ENCODE measurements around the gene IPO7.

- peak; percentile 90 for TF ChIP-seq POLR2AphosphoS5 (IDR thresholded peaks at IDR 0.05; ENCODE audit: low read depth, low read length)
- peak; percentile 84 for TF ChIP-seq POLR2A (IDR thresholded peaks at IDR 0.05; ENCODE audit: low read depth, low read length)
- no peak for TF ChIP-seq SPI1 (IDR thresholded peaks at IDR 0.05; ENCODE audit: low read depth, low read length)
- peak; percentile 91 for TF ChIP-seq TAF1 (IDR thresholded peaks at IDR 0.05; ENCODE audit: low read depth, low read length)
- no peak for TF ChIP-seq PAX5 (IDR thresholded peaks at IDR 0.05; ENCODE audit: insufficient read depth, low read length, severe bottlenecking)
- TF ChIP-seq POU2F2 (IDR thresholded peaks at IDR 0.05; ENCODE audit: low read depth, low read length), result peak; percentile 73
Observed at GRCh38 chr11:9460322-9461062, 76.0 kb downstream of the IPO7 start, which contains the start of gene ZNF143.
